Adrenal gland (tissue), 12 donors: ENCODE measurements around the gene PLAAT2. TPM values are rescaled to one million over a fixed set of nuclear protein-coding genes. Genes with fewer than 3 reads are reported as not detected.
A peak's percentile ranks its signal among the peaks of the same experiment; 100 is the strongest.
"Not testable (repeated sequence)": the region's sequence is repeated elsewhere in the genome, so short reads cannot be mapped to it uniquely, and the experiment has no call there.

ENCODE experiments used
- DNase-seq, 7 donors: peaks; one replicate each; pipeline ENCODE4 v3.0.0-alpha.2; 2019 to 2020
- H3K27ac ChIP-seq, 5 donors: fragments of 200-600 bp; sonication (generic) in 4 of 5; 1 replicate in 3 of 5; 2 replicates in 2 of 5; pipeline versions ENCODE4 v1.5.1 to v1.8.0; 2016 to 2020; ENCODE audit warnings: mild to moderate bottlenecking in 1 of 5
- H3K27me3 ChIP-seq: fragments of 200-600 bp; 2 replicates; pipeline ENCODE4 v1.8.0; 2021
- H3K36me3 ChIP-seq, 2 donors: fragments of 200-600 bp; replicated peaks in 1 of 2; 1 replicate in 1 of 2; 2 replicates in 1 of 2; pipeline versions ENCODE4 v1.5.1 to v1.8.0; 2018 to 2022
- H3K4me1 ChIP-seq, 2 donors: fragments of 200-600 bp; replicated peaks in 1 of 2; 1 replicate in 1 of 2; 2 replicates in 1 of 2; pipeline versions ENCODE4 v1.5.1 to v1.8.0; 2018 to 2021
- H3K4me3 ChIP-seq, 4 donors: fragments of 200-600 bp; sonication (generic) in 3 of 4; one replicate each; pipeline ENCODE4 v1.5.1; 2016 to 2018
- H3K9me3 ChIP-seq, 3 donors: fragments of 200-600 bp; sonication (generic) in 1 of 3; replicated peaks in 1 of 3; 1 replicate in 2 of 3; 2 replicates in 1 of 3; pipeline versions ENCODE4 v1.5.1 to v1.8.0; 2016 to 2021
- POLR2A ChIP-seq, 2 donors: fragments of 450-650 bp; IDR thresholded peaks; one replicate each; pipeline ENCODE4 v1.6.1; 2017; ENCODE audit warnings: antibody characterized with exemption in 2 of 2, mild to moderate bottlenecking in 2 of 2, moderate library complexity in 1 of 2
- WGBS, 4 donors: extraction: QIAGEN DNeasy Blood & Tissue Kit in 2 of 4; methylation state at CpG; one replicate each; pipeline versions ENCODE4 v1.1.5 to v1.1.7; 2013 to 2017; 5-methylcytosine and 5-hydroxymethylcytosine counted together
- intact Hi-C, 2 donors: fragments of 100-400 bp; cut with DNase I; formaldehyde crosslinking; loops; one replicate each; pipeline versions ENCODE4 v1.14.1 to v1.15.0; 2022 to 2023
- polyA plus RNA-seq, 3 donors: library from polyadenylated mRNA; stranded (reverse); fragments of 200-250 nt in 2 of 3; fragments of 350-450 nt in 1 of 3; fragmentation: Illumina TruSeq in 1 of 3; extraction: RNeasy Lipid Tissue Mini Kit (QIAGEN cat#74804) in 1 of 3; gene quantifications; one replicate each; pipeline ENCODE4 v1.2.3, GENCODE V29; 2013 to 2014
- total RNA-seq, 9 donors: library from RNA; depleted of rRNA in 4 of 9; stranded (reverse); fragments of >200 nt in 4 of 9; fragments of 120-200 nt in 1 of 9; fragmentation: NEBNext Ultra II Directional in 1 of 9; extraction: Animal tissue kit (Norgen Biotek cat#: 25700) in 1 of 9; gene quantifications; one replicate each; pipeline versions ENCODE4 v1.1.0 to v1.2.4, GENCODE V29; 2013 to 2023
- TF ChIP-seq, protein P1 (sequence below), 6 experiments: fragments of 450-650 bp in 4 of 6; fragments of 200-600 bp in 2 of 6; sonication (generic) in 1 of 6; IDR thresholded peaks; 1 replicate in 5 of 6; 2 replicates in 1 of 6; pipeline versions ENCODE4 v1.5.1 to v1.8.0; 2016 to 2021; ENCODE audit warnings: antibody characterized with exemption in 6 of 6, mild to moderate bottlenecking in 2 of 6, moderate library complexity in 1 of 6
- donor health status: healthy with polysubstance abuse.
- donor health status: Bipolar disorder and iron deficiency.
- donor health status: DM: yes; HTN: yes; CAD: no.
- donor health status: DM: no; HTN: no; CAD: no.
- donor health status: DM: no; HTN: no; CAD: no.
- donor health status: DM: yes; HTN: yes; CAD: no.

PLAAT2 gene
- total and polyA plus RNA-seq, 12 donors = 0.17 to 0.30 TPM; not detected in 10

DNA sequence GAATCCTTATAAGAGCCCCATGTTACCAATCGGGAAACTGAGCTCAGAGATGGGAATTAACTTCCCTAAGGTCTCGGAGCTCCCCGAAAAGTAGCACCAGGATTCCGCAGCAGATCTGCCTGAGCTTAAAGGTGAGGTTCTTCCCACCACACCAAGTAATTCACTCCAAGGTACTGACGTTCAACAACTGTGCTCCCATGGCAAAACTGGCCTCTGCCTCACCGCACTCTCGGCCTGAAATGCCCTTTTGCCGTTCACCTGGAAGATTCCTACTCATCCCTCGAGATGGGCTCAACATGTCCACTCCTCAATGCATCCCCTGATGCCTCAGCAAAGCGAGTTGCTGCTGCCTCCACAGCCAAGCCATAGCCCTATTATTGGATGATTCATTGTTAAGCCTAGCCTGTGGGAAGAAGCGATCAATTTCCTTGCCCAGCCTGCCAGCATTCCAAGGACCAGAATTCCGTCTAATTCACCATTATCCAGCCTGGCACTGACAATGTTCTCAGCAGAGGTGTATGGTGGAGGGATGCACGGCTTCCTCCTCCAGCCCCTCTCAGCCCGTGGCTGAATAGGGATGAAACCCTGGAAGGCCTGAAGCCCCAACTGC, 46.9 kb upstream of the PLAAT2 start:
- peak in 2 of 7 donors; percentile 15 to 46 for DNase-seq
- no peaks in the 10 kb centered on the region for H3K27me3 ChIP-seq
- H3K36me3 ChIP-seq = no peaks in the 10 kb centered on the region
- H3K9me3 ChIP-seq = no peaks in the 10 kb centered on the region
- intact Hi-C loops = no loop called here
- no peak overlapping the region for H3K4me3 ChIP-seq
- peak overlapping the region in 3 of 5 donors; percentile 15 to 63 (median 45) for H3K27ac ChIP-seq
- TF ChIP-seq, protein P1, sequence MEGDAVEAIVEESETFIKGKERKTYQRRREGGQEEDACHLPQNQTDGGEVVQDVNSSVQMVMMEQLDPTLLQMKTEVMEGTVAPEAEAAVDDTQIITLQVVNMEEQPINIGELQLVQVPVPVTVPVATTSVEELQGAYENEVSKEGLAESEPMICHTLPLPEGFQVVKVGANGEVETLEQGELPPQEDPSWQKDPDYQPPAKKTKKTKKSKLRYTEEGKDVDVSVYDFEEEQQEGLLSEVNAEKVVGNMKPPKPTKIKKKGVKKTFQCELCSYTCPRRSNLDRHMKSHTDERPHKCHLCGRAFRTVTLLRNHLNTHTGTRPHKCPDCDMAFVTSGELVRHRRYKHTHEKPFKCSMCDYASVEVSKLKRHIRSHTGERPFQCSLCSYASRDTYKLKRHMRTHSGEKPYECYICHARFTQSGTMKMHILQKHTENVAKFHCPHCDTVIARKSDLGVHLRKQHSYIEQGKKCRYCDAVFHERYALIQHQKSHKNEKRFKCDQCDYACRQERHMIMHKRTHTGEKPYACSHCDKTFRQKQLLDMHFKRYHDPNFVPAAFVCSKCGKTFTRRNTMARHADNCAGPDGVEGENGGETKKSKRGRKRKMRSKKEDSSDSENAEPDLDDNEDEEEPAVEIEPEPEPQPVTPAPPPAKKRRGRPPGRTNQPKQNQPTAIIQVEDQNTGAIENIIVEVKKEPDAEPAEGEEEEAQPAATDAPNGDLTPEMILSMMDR (IDR thresholded peaks at IDR 0.05) = no peak
- TF ChIP-seq POLR2A (IDR thresholded peaks at IDR 0.05) = no peak
- 79 to 92% (median 81%) methylated on average over 13 to 14 of the region's 14 CpGs for WGBS, 4 donors
- peaks cover 24 to 50% of the 10 kb centered on the region in 2 donors for H3K4me1 ChIP-seq

DNA sequence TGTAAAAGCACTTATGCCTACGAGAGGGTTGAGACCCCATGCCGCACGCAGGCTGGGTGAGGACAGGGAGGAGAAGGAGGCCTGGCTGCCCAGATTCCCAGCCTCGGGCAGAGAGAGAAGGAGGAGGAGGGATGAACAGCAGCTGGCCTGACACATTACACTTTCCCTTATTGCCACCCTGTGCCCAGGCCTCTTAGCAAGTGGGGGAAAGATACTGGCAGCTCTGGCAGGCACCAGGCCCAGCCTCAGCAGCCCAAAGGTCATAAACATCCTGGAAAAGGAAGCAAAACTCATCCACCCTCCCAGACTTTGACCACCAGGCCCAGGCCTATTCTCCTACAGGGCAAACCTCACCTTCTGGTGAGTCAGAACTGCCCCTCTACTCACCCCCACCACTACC, 46.4 kb upstream of the PLAAT2 start:
- TF ChIP-seq, protein P1 (IDR thresholded peaks at IDR 0.05) = no peak
- no peak for TF ChIP-seq POLR2A (IDR thresholded peaks at IDR 0.05)
- 70 to 82% (median 80%) methylated on average over 4 of the region's 4 CpGs for WGBS, 4 donors
- peak in 1 of 7 donors; percentile 62 for DNase-seq
- no peaks in the 10 kb centered on the region for H3K9me3 ChIP-seq
- H3K27ac ChIP-seq = peak overlapping the region in 1 of 5 donors; percentile 63
- no peak overlapping the region for H3K4me3 ChIP-seq
- peaks cover 23 to 50% of the 10 kb centered on the region in 2 donors for H3K4me1 ChIP-seq
- intact Hi-C loops = no loop called here
- no peaks in the 10 kb centered on the region for H3K36me3 ChIP-seq
- H3K27me3 ChIP-seq = no peaks in the 10 kb centered on the region

DNA sequence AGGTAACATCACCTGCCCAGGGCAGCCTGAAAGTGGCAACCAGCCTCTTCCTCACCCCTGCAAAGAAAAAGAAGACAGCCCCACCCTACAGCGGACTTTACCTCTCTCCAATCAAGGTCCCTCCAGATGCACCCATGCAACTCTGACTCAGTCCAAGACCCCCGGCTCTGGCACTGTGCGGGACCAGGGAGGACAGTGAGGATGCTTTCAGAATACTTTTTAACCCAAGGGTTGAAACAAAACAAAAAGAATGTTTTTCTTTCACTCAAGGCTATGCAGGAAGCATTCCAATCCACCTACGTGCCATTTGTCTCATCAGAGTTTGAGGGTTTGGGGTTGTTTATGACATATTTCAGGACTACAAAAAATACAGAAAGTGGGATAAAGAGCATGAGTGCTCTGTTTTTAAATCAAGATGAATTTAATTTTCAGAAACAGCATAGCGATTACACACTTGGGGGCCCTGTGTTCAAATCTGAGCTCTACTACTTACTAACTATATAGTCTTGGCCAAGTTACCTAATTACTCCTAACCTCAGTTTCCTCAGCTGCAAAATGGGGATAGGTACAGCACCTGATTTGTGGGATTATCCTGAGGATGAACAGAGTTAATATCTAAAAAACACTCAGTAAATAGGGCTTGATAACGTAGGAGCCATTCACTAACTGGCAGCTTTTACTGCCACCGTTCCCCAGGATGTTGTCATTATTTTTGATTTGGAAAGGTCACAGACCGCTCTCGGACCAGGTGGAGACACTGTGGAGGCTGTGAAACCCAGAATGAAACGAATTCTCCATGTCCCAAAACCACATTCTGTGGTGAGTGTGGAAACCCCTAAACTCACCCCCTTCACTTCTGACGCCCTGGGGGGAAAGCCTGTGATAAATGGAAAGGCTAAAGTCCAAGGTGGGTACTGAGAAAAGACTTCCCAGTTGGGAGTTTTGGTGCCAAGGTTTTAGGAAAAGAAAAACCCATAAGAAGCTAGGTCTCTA, 45.5 kb upstream of the PLAAT2 start:
- Histone ChIP-seq H3K36me3 (no peaks in the 10 kb centered on the region), H3K4me1 (peaks cover 21 to 50% of the 10 kb centered on the region in 2 donors), H3K9me3 (no peaks in the 10 kb centered on the region), H3K27ac (no peak overlapping the region), H3K27me3 (no peaks in the 10 kb centered on the region), H3K4me3 (no peak overlapping the region)
- WGBS, 4 donors = 73 to 80% (median 75%) methylated on average over 11 of the region's 11 CpGs
- intact Hi-C loops = no loop called here
- no peak for TF ChIP-seq POLR2A (IDR thresholded peaks at IDR 0.05)
- TF ChIP-seq, protein P1 (IDR thresholded peaks at IDR 0.05) = no peak
- peak in 2 of 7 donors; percentile 7 to 38 for DNase-seq

DNA sequence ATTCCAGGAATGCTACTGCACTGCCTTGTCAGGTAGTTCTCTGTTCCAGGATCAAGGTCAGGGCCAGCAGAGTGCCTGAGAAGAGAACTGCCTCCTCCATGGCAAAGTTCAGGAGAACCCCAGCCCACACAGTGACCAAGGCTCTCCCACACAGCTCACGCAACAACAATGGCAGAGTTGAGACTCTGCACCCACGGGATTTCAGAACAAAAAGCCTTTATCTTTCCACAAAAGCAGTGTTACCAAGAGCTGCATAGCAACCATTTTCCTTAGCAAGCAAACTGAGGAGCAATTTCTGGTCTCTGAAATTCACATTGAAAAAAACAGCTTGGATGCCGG, 40.0 kb upstream of the PLAAT2 start:
- H3K4me1 ChIP-seq = peaks cover 12 to 15% of the 10 kb centered on the region in 2 donors
- intact Hi-C loops = no loop called here
- H3K27me3 ChIP-seq = no peaks in the 10 kb centered on the region
- DNase-seq = peak in 2 of 7 donors; percentile 15 to 48
- no peaks in the 10 kb centered on the region for H3K36me3 ChIP-seq
- H3K27ac ChIP-seq = peak overlapping the region in 2 of 5 donors; percentile 15 to 41
- no peak overlapping the region for H3K4me3 ChIP-seq
- TF ChIP-seq POLR2A (IDR thresholded peaks at IDR 0.05) = no peak
- TF ChIP-seq, protein P1 (IDR thresholded peaks at IDR 0.05) = no peak
- H3K9me3 ChIP-seq = no peaks in the 10 kb centered on the region
- 58 to 63% (median 62%) methylated on average over 3 of the region's 3 CpGs for WGBS, 4 donors

DNA sequence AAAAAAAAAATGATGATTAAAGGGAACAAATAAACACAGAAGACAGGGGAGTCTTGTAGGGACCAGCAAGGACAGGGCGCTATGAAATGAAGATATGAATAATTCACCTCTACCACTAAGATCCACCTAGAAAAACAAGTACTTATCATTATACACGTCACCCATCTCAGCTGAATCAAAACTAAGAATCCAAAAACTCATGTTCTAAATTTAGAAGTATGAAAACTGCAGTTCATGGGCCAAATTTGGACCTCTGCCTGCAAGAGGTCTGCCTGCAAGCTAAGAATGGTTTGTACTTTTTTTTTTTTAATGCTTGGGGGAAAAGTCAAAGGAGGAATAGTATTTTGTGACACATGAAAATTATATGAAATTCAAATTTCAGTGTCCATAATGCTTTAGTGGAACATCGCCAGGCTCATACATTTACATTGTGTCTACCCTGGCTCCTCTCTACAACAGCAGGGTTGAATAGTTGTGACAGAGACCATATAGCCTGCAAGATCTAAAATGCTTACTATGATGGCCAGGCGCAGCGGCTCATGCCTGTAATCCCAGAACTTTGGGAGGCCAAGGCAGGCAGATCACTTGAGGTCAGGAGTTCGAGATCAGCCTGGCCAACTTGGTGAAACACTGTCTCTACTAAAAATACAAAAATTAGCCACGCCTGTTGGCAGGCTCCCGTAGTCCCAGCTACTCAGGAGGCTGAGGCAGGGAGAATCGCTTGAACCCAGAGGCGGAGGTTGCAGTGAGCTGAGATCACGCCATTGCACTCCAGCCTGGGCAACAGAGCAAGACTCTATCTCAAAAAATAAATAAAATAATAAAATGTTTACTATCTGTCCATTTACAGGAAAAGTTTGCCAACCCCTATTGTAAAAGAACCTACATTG, 39.4 kb upstream of the PLAAT2 start:
- 73 to 86% (median 81%) methylated on average over 11 of the region's 11 CpGs for WGBS, 4 donors
- DNase-seq = peak in 6 of 7 donors; percentile 37 to 64 (median 53)
- H3K9me3 ChIP-seq, intact Hi-C loops, H3K36me3 ChIP-seq, H3K27me3 ChIP-seq, H3K4me3 ChIP-seq: not testable (repeated sequence)
- peak overlapping the region in 1 of 5 donors; percentile 41 for H3K27ac ChIP-seq
- peaks cover 12 to 15% of the 10 kb centered on the region in 2 donors for H3K4me1 ChIP-seq
